ENCODE measurements around the gene CATSPER1. TPM values are rescaled to one million over a fixed set of nuclear protein-coding genes. Genes with fewer than 3 reads are reported as not detected.

Gene CATSPER1
- polyA plus RNA-seq, 1 experiment: 0.69 TPM

GRCh38 chr11:66022401-66023185 is 3.7 kb downstream of the CATSPER1 start:
- TF ChIP-seq CTCF (IDR thresholded peaks at IDR 0.05; ENCODE audit: insufficient read depth, low read depth, low read length): peak; percentile 98
- DNase-seq (ENCODE audit: low read depth): no peak
- POLR2A ChIA-PET: interaction anchor here (0.6 kb wide), 1 partner anchor 11 kb away, joined by 5 read pairs; no protein-coding TSS in a partner anchor
- H3K4me3 ChIP-seq (ENCODE audit: low read depth, low read length): no peak overlapping the region
- no peaks in the 10 kb centered on the region for H3K36me3 ChIP-seq (ENCODE audit: control insufficient read depth, insufficient read depth, low read length)
- H3K27me3 ChIP-seq (ENCODE audit: control insufficient read depth, insufficient read depth, low read length): no peaks in the 10 kb centered on the region
- CTCF ChIA-PET: interaction anchor here (0.6 to 3.8 kb wide), 38 partner anchors 9 to 386 kb away, joined by 3 to 48 read pairs (median 4); partner anchors contain the start of genes BANF1, CCDC85B, CST6 and FIBP

GRCh38 chr11:66020618-66021357 is 5.5 kb downstream of the CATSPER1 start:
- no peak for DNase-seq (ENCODE audit: low read depth)
- no peak overlapping the region for H3K4me3 ChIP-seq (ENCODE audit: low read depth, low read length)
- POLR2A ChIA-PET: interaction anchor here (1.1 kb wide), 1 partner anchor 12 kb away, joined by 18 read pairs; no protein-coding TSS in a partner anchor
- CTCF ChIA-PET: interaction anchor here (0.6 to 2.6 kb wide), 5 partner anchors 9 to 137 kb away, joined by 3 to 26 read pairs (median 4); partner anchors contain the start of gene CST6
- no peak for TF ChIP-seq CTCF (IDR thresholded peaks at IDR 0.05; ENCODE audit: insufficient read depth, low read depth, low read length)
- no peaks in the 10 kb centered on the region for H3K27me3 ChIP-seq (ENCODE audit: control insufficient read depth, insufficient read depth, low read length)
- no peaks in the 10 kb centered on the region for H3K36me3 ChIP-seq (ENCODE audit: control insufficient read depth, insufficient read depth, low read length)

DNA sequence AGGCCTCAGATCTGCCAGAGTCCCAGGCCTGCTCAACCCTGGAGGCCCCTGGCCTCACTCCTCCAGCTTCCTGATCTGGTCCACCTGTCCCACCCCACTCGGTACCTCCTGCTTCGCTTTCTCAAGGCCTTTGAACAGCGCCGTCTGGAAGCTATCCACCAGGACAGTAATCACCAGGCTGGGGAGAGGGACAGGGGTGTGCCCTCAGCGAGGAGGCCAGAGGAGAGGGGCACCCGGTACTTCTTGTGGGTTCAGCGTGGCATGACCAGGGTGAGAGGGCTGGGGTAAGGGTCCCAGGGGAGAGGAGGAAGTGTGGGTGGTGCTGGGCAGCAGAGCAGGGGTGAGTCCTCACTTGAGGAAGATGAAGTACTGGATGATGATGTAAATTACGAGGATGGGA is 6.1 kb downstream of the CATSPER1 start:
- Histone ChIP-seq H3K27me3 (ENCODE audit: control insufficient read depth, insufficient read depth, low read length) (no peaks in the 10 kb centered on the region), H3K36me3 (ENCODE audit: control insufficient read depth, insufficient read depth, low read length) (no peaks in the 10 kb centered on the region), H3K4me3 (ENCODE audit: low read depth, low read length) (no peak overlapping the region)
- DNase-seq (ENCODE audit: low read depth): no peak
- POLR2A ChIA-PET: interaction anchor here (0.6 to 1.1 kb wide), 2 partner anchors 11 to 315 kb away, joined by 3 to 18 read pairs; no protein-coding TSS in a partner anchor
- TF ChIP-seq CTCF (IDR thresholded peaks at IDR 0.05; ENCODE audit: insufficient read depth, low read depth, low read length): no peak
- CTCF ChIA-PET: interaction anchor here (0.7 to 1.6 kb wide), 3 partner anchors 18 to 136 kb away, joined by 3 to 4 read pairs (median 3); partner anchors contain the start of gene BANF1

- POLR2A ChIA-PET: no interaction called here
- H3K4me3 ChIP-seq (ENCODE audit: low read depth, low read length): no peak overlapping the region
- no peaks in the 10 kb centered on the region for H3K27me3 ChIP-seq (ENCODE audit: control insufficient read depth, insufficient read depth, low read length)
- CTCF ChIA-PET: interaction anchor here (1.2 kb wide), 1 partner anchor 52 kb away, joined by 5 read pairs; no protein-coding TSS in a partner anchor
- TF ChIP-seq CTCF (IDR thresholded peaks at IDR 0.05; ENCODE audit: insufficient read depth, low read depth, low read length): no peak
- DNase-seq (ENCODE audit: low read depth): no peak
- no peaks in the 10 kb centered on the region for H3K36me3 ChIP-seq (ENCODE audit: control insufficient read depth, insufficient read depth, low read length)
Measured at GRCh38 chr11:66017321-66017720, 9.0 kb downstream of the CATSPER1 start.

DNA sequence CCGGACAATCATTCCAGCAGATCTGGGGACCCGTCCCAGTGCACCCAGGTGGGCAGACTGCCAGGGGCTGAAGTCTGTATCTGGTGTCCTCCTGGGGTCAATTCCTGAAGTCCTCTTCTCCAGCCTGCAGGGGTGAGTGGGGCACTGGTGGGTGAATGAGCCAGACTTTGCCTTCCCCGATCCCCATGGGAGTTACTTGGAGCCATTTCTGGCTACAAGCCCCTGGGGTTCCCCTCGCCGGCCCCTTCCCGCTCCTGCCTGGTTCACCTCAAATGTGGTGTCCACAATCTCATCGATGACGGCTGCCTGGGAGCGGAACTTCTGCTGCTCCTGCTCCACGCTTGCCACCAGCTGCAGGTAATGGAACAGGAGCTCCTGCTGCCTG is 9.5 kb downstream of the CATSPER1 start:
- Histone ChIP-seq H3K36me3 (ENCODE audit: control insufficient read depth, insufficient read depth, low read length) (no peaks in the 10 kb centered on the region), H3K4me3 (ENCODE audit: low read depth, low read length) (no peak overlapping the region), H3K27me3 (ENCODE audit: control insufficient read depth, insufficient read depth, low read length) (no peaks in the 10 kb centered on the region)
- ChIA-PET CTCF (no interaction called here), POLR2A (no interaction called here)
- no peak for TF ChIP-seq CTCF (IDR thresholded peaks at IDR 0.05; ENCODE audit: insufficient read depth, low read depth, low read length)
- no peak for DNase-seq (ENCODE audit: low read depth)

All from BJ (cell line).